GM13976 (cell line): ENCODE results near the gene PCSK6.

ENCODE experiments used
- DNase-seq: peaks from one replicate; pipeline ENCODE4 v3.0.0; 2012; ENCODE audit warnings: low spot score
- CTCF ChIP-seq: IDR thresholded peaks from 2 replicates; pipeline ENCODE4 v1.5.1; 2012; ENCODE audit warnings: borderline replicate concordance, mild to moderate bottlenecking; ENCODE audit not compliant: insufficient read depth; ENCODE audit errors: extremely low read depth, missing control alignments, control extremely low read depth
- in situ Hi-C: fragments of 300-500 bp; cut with MboI; formaldehyde crosslinking; loops from one replicate; pipeline ENCODE4 v1.12.0; 2022; ENCODE audit warnings: low sequenced_read_pairs, mixed read lengths, inconsistent platforms; ENCODE audit not compliant: unreplicated experiment

The PCSK6 gene

DNA sequence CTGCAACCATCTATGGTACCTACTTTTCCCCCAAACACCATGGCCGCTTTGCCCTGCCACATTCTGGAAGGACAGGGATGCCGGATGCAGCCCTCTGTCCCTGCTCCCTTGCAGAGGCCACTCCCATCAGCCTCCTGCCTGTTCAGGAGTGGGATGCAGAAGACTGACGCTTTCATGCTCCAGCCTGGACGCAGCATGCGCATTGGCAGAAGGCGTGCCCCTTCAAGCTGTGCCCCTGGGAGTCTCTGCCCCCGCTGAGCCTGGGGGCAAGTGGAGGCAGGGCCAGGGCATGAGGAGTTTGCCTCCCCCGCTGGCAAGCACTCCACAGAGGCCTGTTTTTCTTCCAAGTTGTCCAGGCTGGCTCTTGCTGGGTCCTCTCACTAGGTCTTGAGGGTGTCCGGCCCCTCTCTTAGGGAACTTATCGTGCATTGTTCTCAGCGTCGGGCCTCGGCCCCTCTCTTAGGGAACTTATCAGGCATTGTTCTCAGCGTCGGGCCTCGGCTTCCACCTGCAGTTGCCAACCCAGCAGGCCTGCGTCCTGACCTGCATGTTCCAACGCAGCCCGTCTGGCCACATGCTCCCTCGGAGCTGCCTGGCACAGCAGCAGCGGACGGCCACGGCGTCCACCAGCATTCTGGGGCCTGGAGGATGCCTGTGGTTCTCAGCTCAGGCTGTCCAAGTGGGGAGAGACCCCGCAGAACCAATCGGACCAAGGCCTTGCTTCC, 179.9 kb downstream of the PCSK6 start:
- in situ Hi-C loops, result no loop called here
- no peak for DNase-seq
- no peak for TF ChIP-seq CTCF

DNA sequence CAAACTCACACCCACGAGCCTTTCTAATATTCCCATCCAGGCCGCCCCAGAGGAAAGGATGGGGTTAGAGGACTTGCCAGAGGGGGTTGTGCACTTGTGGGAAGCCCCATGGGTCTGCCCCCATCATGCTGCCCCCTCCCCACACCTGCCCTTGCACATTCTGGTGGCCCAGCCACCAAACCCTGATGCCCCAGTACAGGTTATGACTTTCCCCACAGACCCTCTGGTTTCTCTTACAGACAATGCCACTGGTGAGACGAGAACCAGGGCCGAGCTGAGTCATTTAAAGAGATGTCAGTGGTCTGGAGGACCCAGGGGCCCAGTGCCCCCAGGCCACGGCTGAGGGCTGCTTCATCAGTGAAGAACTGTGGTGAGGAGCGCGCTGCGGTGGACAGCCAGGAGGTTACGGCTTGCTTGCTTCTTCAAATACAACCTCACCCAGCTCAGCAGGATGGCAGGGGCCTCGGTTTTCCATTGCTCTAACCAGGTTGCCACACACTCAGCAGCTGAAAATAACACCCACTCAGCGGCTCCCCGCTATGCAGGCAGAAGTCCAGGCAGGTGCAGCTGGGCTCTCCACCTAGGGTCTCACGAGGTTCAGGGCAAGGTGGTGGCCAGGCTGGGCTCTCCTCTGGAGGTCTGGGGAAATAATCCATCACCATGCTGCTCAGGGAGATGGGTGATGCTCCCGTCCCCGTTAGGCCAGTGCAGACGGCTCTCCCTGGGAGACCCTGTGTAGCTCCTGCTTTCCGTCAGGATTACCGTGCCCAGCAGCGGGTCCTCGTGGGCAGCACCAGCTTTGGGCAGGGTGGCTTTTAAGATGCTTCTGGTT, 180.7 kb downstream of the PCSK6 start:
- in situ Hi-C loops, result no loop called here
- TF ChIP-seq CTCF, result no peak
- no peak for DNase-seq

DNA sequence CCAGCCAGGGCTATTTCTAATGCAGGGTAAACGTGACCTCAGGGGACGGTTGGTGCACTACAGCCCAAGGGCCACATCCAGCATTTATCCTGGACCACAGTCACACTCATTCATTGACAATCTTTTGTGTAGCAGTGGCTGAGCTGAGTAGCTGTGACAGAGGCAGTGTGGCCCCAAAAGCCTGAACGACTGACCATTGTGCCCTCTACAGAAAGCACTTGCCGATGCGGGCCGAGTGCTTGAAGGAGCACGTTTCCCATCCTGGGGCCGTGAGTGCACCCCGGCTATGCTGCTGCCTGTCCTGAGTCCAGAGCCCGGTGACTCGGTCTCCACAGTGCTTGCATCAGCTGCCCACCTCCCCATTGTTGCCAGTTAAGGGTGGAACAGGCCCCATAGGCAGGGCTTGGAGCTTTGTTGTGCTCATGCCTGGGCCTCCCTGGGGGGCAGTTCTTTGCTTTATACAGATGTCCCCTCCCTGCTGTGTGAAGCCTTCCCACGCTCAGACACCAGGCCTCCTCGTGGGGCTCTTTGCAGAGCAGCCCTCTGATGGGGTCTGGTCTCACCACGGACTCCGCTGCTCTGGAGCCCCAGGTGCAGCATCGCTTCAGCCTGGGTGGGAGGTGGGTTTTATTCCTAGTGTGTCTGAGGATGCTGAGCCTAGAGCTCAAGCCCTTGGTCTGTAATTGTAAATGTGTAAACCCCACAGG, 181.5 kb downstream of the PCSK6 start:
- in situ Hi-C loops, result no loop called here

GRCh38 chr15:101307048-101307896, 182.2 kb downstream of the PCSK6 start:
- DNase-seq, result no peak
- no peak for TF ChIP-seq CTCF

More for the DNA sequence above, 181.5 kb downstream of the PCSK6 start:
- TF ChIP-seq CTCF, result no peak
- DNase-seq, result no peak

GRCh38 chr15:101306341-101307047, 183.0 kb downstream of the PCSK6 start:
- TF ChIP-seq CTCF, result no peak
- in situ Hi-C loops, result no loop called here
- DNase-seq, result no peak

More at GRCh38 chr15:101307048-101307896, 182.2 kb downstream of the PCSK6 start:
- in situ Hi-C loops, result no loop called here
